ENCODE measurements around the gene CCDC188. TPM values are rescaled to one million over a fixed set of nuclear protein-coding genes. Genes with fewer than 3 reads are reported as not detected.

CCDC188 gene
- total RNA-seq, 1 experiment from 2014 or later = not detected

- Histone ChIP-seq H3K36me3 (ENCODE audit: low read depth, low read length) (peaks cover 24% of the 10 kb centered on the region), H3K9me3 (ENCODE audit: low read length) (no peaks in the 10 kb centered on the region), H3K4me3 (ENCODE audit: low read length) (no peak overlapping the region), H3K27me3 (ENCODE audit: low read length) (no peaks in the 10 kb centered on the region), H3K9me2 (replicated peaks; ENCODE audit: low read length) (no peaks in the 10 kb centered on the region), H3K4me1 (ENCODE audit: insufficient read depth, low read length) (no peaks in the 10 kb centered on the region), H3K79me2 (ENCODE audit: low read length) (peaks cover 10% of the 10 kb centered on the region), H3K4me2 (ENCODE audit: low read length) (no peak overlapping the region), H3K27ac (ENCODE audit: low read length) (no peak overlapping the region), H2AFZ (ENCODE audit: low read length) (no peak overlapping the region), H4K20me1 (ENCODE audit: low read length) (no peaks in the 10 kb centered on the region), H3F3A (ENCODE audit: low read length, unreplicated experiment) (no peaks in the 10 kb centered on the region), H3K9ac (ENCODE audit: low read length) (no peak overlapping the region)
- POLR2A ChIA-PET (ENCODE audit: unreplicated experiment) = no interaction called here
- no peak for TF ChIP-seq EZH2 (IDR thresholded peaks at IDR 0.05; ENCODE audit: low read length, unreplicated experiment)
- TF ChIP-seq CTCF (conservative IDR thresholded peaks at IDR 0.05; ENCODE audit: low read depth, low read length) = no peak
- no peak for TF ChIP-seq EZH2phosphoT487 (IDR thresholded peaks at IDR 0.05; ENCODE audit: borderline replicate concordance, low read length)
- CTCF ChIA-PET = no interaction called here
- DNase-seq = no peak
- ATAC-seq = no peak
- intact Hi-C loops (cut with micrococcal nuclease) = no loop called here
- BruUV-seq (replicated peaks) = no TSS peak
Observed at GRCh38 chr22:20106849-20107237, 44.0 kb downstream of the CCDC188 start.

- no peak for TF ChIP-seq CTCF (conservative IDR thresholded peaks at IDR 0.05; ENCODE audit: low read depth, low read length)
- no peak for TF ChIP-seq EZH2 (IDR thresholded peaks at IDR 0.05; ENCODE audit: low read length, unreplicated experiment)
- no peak for TF ChIP-seq EZH2phosphoT487 (IDR thresholded peaks at IDR 0.05; ENCODE audit: borderline replicate concordance, low read length)
- Histone ChIP-seq H2AFZ (ENCODE audit: low read length) (no peak overlapping the region), H3K27me3 (ENCODE audit: low read length) (no peaks in the 10 kb centered on the region), H3K4me2 (ENCODE audit: low read length) (no peak overlapping the region), H3K36me3 (ENCODE audit: low read depth, low read length) (peaks cover 24% of the 10 kb centered on the region), H3K9ac (ENCODE audit: low read length) (no peak overlapping the region), H3K4me1 (ENCODE audit: insufficient read depth, low read length) (no peaks in the 10 kb centered on the region), H3K4me3 (ENCODE audit: low read length) (no peak overlapping the region), H4K20me1 (ENCODE audit: low read length) (no peaks in the 10 kb centered on the region), H3F3A (ENCODE audit: low read length, unreplicated experiment) (no peaks in the 10 kb centered on the region), H3K9me2 (replicated peaks; ENCODE audit: low read length) (no peaks in the 10 kb centered on the region), H3K9me3 (ENCODE audit: low read length) (no peaks in the 10 kb centered on the region), H3K27ac (ENCODE audit: low read length) (no peak overlapping the region), H3K79me2 (ENCODE audit: low read length) (peaks cover 10% of the 10 kb centered on the region)
- no peak for DNase-seq
- ATAC-seq = no peak
- CTCF ChIA-PET = no interaction called here
- no TSS peak for BruUV-seq (replicated peaks)
- POLR2A ChIA-PET (ENCODE audit: unreplicated experiment) = no interaction called here
- intact Hi-C loops (cut with micrococcal nuclease) = no loop called here
Observed at GRCh38 chr22:20106205-20106848, 44.5 kb downstream of the CCDC188 start.

GRCh38 chr22:20105456-20106204 is 45.2 kb downstream of the CCDC188 start:
- DNase-seq (no peak), ATAC-seq (no peak)
- no peak overlapping the region for H2AFZ ChIP-seq (ENCODE audit: low read length)
- H3K4me1 ChIP-seq (ENCODE audit: insufficient read depth, low read length) = no peaks in the 10 kb centered on the region
- no peaks in the 10 kb centered on the region for H3F3A ChIP-seq (ENCODE audit: low read length, unreplicated experiment)
- H3K9ac ChIP-seq (ENCODE audit: low read length) = no peak overlapping the region
- H3K9me2 ChIP-seq (replicated peaks; ENCODE audit: low read length) = no peaks in the 10 kb centered on the region
- peaks cover 26% of the 10 kb centered on the region for H3K36me3 ChIP-seq (ENCODE audit: low read depth, low read length)
- H3K4me2 ChIP-seq (ENCODE audit: low read length) = no peak overlapping the region
- peaks cover 10% of the 10 kb centered on the region for H3K79me2 ChIP-seq (ENCODE audit: low read length)
- no peak overlapping the region for H3K4me3 ChIP-seq (ENCODE audit: low read length)
- no peaks in the 10 kb centered on the region for H3K27me3 ChIP-seq (ENCODE audit: low read length)
- H4K20me1 ChIP-seq (ENCODE audit: low read length) = no peaks in the 10 kb centered on the region
- ChIA-PET POLR2A (ENCODE audit: unreplicated experiment) (no interaction called here), CTCF (no interaction called here)
- no peaks in the 10 kb centered on the region for H3K9me3 ChIP-seq (ENCODE audit: low read length)
- intact Hi-C loops (cut with micrococcal nuclease) = no loop called here
- BruUV-seq (replicated peaks) = no TSS peak
- TF ChIP-seq EZH2phosphoT487 (IDR thresholded peaks at IDR 0.05; ENCODE audit: borderline replicate concordance, low read length) (no peak), CTCF (conservative IDR thresholded peaks at IDR 0.05; ENCODE audit: low read depth, low read length) (no peak), EZH2 (IDR thresholded peaks at IDR 0.05; ENCODE audit: low read length, unreplicated experiment) (no peak)
- no peak overlapping the region for H3K27ac ChIP-seq (ENCODE audit: low read length)

All from PC-3 (cell line).